ENCODE data around the gene ESPN.

ESPN gene

DNA sequence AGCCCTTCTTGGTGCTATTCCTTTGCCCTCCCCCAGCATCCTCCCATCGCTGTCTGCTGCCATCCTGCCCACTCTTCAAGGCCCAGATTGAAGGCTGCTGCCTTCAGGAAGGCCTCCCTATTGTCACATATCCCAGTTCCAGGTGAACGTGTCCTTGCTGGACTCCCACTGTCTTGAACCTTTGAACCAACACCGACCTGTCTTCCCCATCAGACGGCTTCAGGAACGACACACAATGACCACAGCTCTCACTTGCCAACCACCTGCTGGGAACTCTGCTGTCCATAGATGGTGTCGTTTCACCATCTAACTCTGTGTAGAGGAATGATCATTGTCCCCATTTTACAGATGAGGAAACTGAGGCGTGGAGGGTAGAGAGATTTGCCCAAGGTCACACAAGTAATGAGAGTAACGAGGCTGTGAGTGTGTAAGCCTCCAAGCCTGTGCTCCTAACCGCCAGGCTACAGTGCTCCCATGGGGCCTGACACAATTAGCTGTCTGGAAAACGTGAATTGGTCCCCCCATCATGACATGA lies 76.8 kb downstream of the ESPN start:
- DNase-seq = no peak

DNA sequence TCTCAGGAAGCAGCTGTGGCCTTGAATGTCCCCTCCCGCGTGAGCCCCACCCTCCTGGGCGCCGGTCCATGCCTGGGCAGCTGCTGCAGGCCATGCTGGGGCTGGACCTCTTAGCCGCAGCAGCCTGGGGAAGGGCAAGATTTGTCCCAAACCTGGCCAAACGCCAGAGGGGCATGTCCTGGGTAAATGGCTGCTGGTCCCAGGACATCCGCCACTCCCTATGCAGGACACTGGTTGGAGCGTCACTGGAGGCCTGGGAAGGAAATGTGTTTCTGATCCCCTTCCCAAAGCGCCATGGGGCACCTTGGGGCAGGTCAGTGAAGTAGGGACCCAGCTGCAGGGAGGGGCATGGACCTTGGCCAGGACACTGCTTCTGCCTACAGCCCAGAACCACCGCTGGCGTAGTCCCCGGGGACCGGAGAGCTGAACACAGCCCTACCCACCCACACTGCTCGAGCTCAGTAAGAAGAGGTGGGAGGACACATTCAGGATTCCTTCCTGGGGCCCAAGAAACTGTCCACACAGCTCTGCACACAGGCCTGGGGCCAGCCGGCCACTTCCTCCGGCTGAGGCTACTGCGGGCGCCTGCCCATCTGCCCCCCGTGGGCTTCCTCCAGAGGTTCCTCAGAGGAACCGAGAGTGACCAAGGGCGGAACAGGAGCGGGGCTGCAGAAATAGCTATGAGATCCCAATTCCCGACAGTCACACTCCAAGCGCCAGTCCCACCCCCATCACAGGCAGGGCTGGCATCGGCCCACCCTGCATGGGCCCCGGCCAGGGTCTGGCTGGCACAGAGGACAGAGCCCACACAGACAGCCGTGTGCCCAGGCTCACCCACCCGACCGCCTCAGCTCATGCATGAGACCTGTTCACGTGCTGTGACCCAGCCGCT lies 77.7 kb downstream of the ESPN start:
- DNase-seq = no peak

GRCh38 chr1:6503884-6504602 lies 79.5 kb downstream of the ESPN start:
- no peak for DNase-seq

DNA sequence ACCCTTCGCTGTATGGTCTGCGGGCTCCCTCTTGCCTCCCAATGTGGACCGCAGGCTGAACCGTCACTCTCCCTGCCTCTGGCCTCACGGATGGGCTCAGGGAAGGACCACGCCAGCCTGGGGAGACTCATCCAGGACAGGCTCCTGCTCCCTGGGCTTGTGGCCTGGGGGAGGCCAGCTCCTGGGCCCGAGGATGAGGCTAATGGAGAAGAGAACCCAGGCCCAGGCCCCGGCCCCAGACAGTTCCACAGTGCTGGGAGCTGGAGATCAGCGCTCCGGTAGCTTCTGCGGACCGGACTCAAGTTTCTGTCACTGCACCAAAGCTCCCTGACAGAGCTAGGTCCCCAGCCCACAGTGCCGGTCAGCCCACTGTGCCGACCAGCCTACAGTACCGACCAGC lies 80.3 kb downstream of the ESPN start:
- no peak for DNase-seq

DNA sequence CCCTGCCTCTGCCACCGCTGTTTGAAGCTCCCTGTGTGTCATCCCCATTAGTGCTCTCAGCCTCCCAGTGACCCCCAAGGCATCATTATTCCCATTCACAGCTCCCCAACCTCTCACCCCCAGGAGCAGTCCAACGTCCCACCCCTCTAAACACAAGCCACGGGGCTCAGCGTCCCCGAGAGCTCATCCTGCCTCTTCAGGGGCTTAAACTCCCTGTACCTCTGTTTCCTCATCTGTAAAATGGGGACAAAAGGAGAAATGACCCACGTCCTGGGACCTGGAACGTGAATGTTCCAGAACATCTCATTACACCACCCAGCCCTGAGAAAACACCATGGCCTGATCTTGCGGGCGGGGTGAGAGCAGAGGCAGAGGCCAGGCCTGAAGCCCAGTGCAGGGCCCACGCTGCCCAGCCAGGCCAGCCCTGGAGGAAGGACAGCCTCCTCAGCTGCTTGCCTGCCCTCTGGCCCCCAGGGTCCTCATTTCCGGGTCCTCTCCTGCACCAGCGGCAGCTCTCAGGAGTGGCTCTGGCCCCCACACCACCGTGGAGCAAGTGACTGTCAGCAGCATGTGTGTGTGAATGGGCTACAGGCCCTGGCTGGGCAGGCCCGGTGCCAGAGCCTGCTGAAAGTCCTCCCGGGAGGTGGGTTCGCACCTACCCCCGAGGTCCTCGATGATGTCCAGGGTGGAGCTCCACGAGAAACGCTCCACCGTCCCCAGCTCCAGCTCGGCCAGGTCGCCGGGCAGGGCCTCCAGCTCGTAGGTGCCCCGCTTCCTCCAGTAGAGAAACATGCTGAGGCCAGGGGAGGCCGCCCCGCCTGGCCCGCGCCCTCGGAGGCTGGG lies 81.0 kb downstream of the ESPN start:
- DNase-seq = no peak

GRCh38 chr1:6506210-6507036 lies 81.8 kb downstream of the ESPN start:
- DNase-seq = no peak

- no peak for DNase-seq
Observed at GRCh38 chr1:6507037-6507428, 82.5 kb downstream of the ESPN start.

GRCh38 chr1:6507461-6507911 lies 82.9 kb downstream of the ESPN start:
- no peak for DNase-seq

DNA sequence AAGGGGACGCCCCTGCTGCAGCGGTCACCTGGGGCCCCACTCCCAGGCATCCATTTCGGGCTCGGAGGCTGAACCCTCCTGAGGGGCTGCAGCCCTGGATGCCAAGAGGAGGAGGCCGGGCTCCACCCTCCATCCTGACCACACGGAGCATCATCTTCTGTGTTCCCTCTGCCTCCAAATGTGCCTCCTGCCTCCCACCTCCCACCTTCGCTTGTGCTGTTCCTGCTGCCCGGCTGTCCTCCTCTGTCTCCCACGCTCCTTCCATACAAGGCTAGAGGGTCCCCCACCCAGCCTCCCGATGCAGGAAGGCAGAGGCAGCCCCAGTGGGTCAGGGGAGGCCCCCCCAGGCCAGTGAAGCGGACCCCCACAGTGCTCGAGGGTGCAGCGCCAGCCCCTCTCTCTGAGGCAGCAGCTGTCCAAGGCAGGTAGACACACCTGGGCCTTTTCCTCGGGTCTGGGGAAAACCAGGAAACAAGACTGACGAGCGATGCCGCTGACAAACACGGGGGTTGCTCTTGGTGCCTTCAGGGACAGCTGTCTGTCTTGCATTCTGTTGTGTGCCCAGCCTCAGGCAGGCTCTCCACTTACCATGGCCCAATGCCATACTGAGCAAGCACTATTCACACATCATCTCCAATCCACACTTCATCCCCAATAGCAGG lies 83.7 kb downstream of the ESPN start:
- DNase-seq = no peak

DNA sequence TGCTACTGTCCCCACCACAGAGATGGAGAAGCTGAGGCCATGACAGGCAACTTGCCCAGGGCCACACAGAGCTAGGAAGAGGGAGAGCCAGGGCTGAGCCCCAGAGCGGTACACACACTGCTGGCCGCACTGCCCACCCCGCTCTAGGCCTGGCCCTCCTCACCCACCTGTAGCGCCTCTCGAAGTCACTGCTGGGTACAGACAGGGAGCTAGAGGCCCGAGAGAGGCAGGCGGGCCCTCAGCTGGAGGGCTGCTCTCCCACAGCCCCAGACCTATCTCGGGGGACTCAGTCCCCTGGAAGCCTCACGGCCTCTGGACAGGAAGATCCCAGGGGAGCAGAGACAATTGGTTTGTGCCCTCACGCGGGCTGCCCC lies 84.2 kb downstream of the ESPN start:
- no peak for DNase-seq

GRCh38 chr1:6509220-6509918 lies 84.8 kb downstream of the ESPN start:
- DNase-seq = no peak

- DNase-seq = no peak
Observed at GRCh38 chr1:6509919-6510291, 85.3 kb downstream of the ESPN start.

DNA sequence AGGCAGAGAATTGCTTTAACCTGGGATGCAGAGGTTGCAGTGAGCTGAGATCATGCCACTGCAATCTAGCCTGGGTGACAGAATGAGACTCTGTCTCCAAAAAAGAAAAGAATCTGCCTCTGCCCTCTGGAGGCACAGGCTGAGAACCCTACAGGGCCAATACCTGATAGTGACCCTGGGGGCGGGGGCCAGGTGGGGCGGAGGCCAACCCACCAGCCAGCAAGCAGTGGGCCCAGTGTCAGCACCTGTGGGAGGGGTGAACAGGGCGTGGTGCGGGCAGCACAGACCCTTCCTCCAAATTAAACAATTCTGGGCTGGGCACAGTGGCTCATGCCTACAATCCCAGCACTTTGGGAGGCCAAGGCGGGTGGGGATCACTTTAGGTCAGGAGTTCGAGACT lies 85.9 kb downstream of the ESPN start:
- no peak for DNase-seq

Data from activated CD8-positive, alpha-beta memory T cell treated with anti-CD3 and anti-CD28 coated beads, Interleukin-2, amount 50 U/mL, for 48 hours (primary cell).